SK-N-SH (cell line): ENCODE data around the gene TMEM184B. TPM values are rescaled to one million over a fixed set of nuclear protein-coding genes. Genes with fewer than 3 reads are reported as not detected.

Experiments used
- CTCF ChIA-PET: fragments of 300-600, 350-600 bp; formaldehyde crosslinking; extraction: SDS; loops from one replicate; lab custom pipeline; 2021; lab: Yijun Ruan, JAX
- POLR2A ChIA-PET: fragments of 350-600 bp; sonication (Branson Sonifier 250); formaldehyde crosslinking; extraction: SDS; loops from one replicate; lab custom pipeline; 2020; ENCODE audit warnings: antibody characterized with exemption, inconsistent platforms; lab: Yijun Ruan, JAX
- DNase-seq: peaks from one replicate; pipeline ENCODE4 v3.0.0; 2012
- H2AFZ ChIP-seq: fragments of 200-600 bp; sonication (generic); 2 replicates; pipeline ENCODE4 v1.8.1; 2016; ENCODE audit warnings: antibody characterized with exemption, mild to moderate bottlenecking, low read depth
- H3F3A ChIP-seq: fragments of 200-600 bp; sonication (generic); replicated peaks from 2 replicates; pipeline ENCODE3; 2016; ENCODE audit warnings: antibody characterized with exemption, mild to moderate bottlenecking; ENCODE audit not compliant: insufficient read depth
- H3K27ac ChIP-seq, 2 experiments: fragments of 200-500 bp in 1 of 2; fragments of 200-600 bp in 1 of 2; sonication (Bioruptor generic) in 1 of 2; sonication (generic), shearing (Covaris generic) in 1 of 2; 2 replicates each; pipeline versions ENCODE4 v1.5.1 to v1.6.1; 2014 to 2016; ENCODE audit warnings: low read depth in 2 of 2, inconsistent platforms in 1 of 2, low read length in 1 of 2, mild to moderate bottlenecking in 1 of 2, mixed read lengths in 1 of 2
- H3K27me3 ChIP-seq: fragments of 200-600 bp; sonication (generic), shearing (Covaris generic); 2 replicates; pipeline ENCODE4 v1.6.1; 2016; ENCODE audit warnings: mixed run types; ENCODE audit not compliant: insufficient read depth
- H3K36me3 ChIP-seq, 2 experiments: fragments of 200-500 bp in 1 of 2; fragments of 200-600 bp in 1 of 2; sonication (Bioruptor generic) in 1 of 2; sonication (generic) in 1 of 2; replicated peaks in 1 of 2; 2 replicates each; pipeline versions ENCODE3 to v1.5.1; 2014 to 2016; ENCODE audit warnings: low read length in 1 of 2, mild to moderate bottlenecking in 1 of 2; ENCODE audit not compliant: insufficient read depth in 2 of 2, control insufficient read depth in 1 of 2
- H3K4me1 ChIP-seq, 2 experiments: fragments of 200-500 bp in 1 of 2; fragments of 200-600 bp in 1 of 2; sonication (Bioruptor generic) in 1 of 2; sonication (generic), shearing (Covaris generic) in 1 of 2; 2 replicates each; pipeline versions ENCODE4 v1.5.1 to v1.6.1; 2014 to 2016; ENCODE audit warnings: low read depth in 1 of 2, low read length in 1 of 2, mixed run types in 1 of 2; ENCODE audit not compliant: insufficient read depth in 2 of 2, control insufficient read depth in 1 of 2
- H3K4me2 ChIP-seq: fragments of 200-600 bp; sonication (generic), shearing (Covaris generic); 2 replicates; pipeline ENCODE4 v1.6.1; 2017; ENCODE audit warnings: mixed run types
- H3K4me3 ChIP-seq, 2 experiments: fragments of 200-500 bp in 1 of 2; fragments of 200-600 bp in 1 of 2; sonication (Bioruptor generic) in 1 of 2; sonication (generic), shearing (Covaris generic) in 1 of 2; 2 replicates each; pipeline versions ENCODE4 v1.5.1 to v1.8.1; 2014 to 2016; ENCODE audit warnings: low read depth in 2 of 2, inconsistent platforms in 1 of 2, low read length in 1 of 2, mild to moderate bottlenecking in 1 of 2, mixed read lengths in 1 of 2, moderate library complexity in 1 of 2
- H3K79me2 ChIP-seq: fragments of 200-600 bp; sonication (generic); 2 replicates; pipeline ENCODE4 v1.8.1; 2017; ENCODE audit warnings: mild to moderate bottlenecking; ENCODE audit not compliant: insufficient read depth
- H3K9ac ChIP-seq: fragments of 200-600 bp; sonication (generic); 2 replicates; pipeline ENCODE4 v1.6.1; 2017; ENCODE audit warnings: mixed run types
- H3K9me2 ChIP-seq: fragments of 200-600 bp; sonication (generic); 2 replicates; pipeline ENCODE4 v1.6.1; 2017; ENCODE audit warnings: mixed run types
- H3K9me3 ChIP-seq: fragments of 200-600 bp; sonication (generic); 2 replicates; pipeline ENCODE4 v1.6.1; 2017; ENCODE audit warnings: mixed run types, mild to moderate bottlenecking, moderate library complexity
- H4K20me1 ChIP-seq: fragments of 200-600 bp; sonication (generic); 2 replicates; pipeline ENCODE4 v1.6.1; 2017; ENCODE audit warnings: mild to moderate bottlenecking, mixed run types; ENCODE audit not compliant: insufficient read depth
- CHD2 ChIP-seq: fragments of 150-350 bp; IDR thresholded peaks from 2 replicates; pipeline ENCODE4 v1.6.1; 2018; ENCODE audit warnings: low read length; ENCODE audit not compliant: partially characterized antibody
- ELF1 ChIP-seq: IDR thresholded peaks from 2 replicates; pipeline ENCODE4 v1.4.0; 2012
- EP300 ChIP-seq, 2 experiments: IDR thresholded peaks; 2 replicates each; pipeline versions ENCODE4 v1.4.0 to v1.6.1; 2012; ENCODE audit warnings: borderline replicate concordance in 1 of 2, low read depth in 1 of 2, low read length in 1 of 2
- FOSL2 ChIP-seq: IDR thresholded peaks from 2 replicates; pipeline ENCODE4 v1.4.0; 2012; ENCODE audit warnings: low read depth, mild to moderate bottlenecking, moderate library complexity, borderline replicate concordance
- FOXM1 ChIP-seq: IDR thresholded peaks from 2 replicates; pipeline ENCODE4 v1.4.0; 2012; ENCODE audit warnings: low read depth, mild to moderate bottlenecking
- GATA2 ChIP-seq: sonication (generic); formaldehyde crosslinking; IDR thresholded peaks from 2 replicates; pipeline ENCODE4 v1.5.0; 2020; ENCODE audit warnings: mild to moderate bottlenecking, missing genetic modification reagents
- JUND ChIP-seq: IDR thresholded peaks from 2 replicates; pipeline ENCODE4 v1.4.0; 2012
- RXRA ChIP-seq: IDR thresholded peaks from 2 replicates; pipeline ENCODE4 v1.4.0; 2012; ENCODE audit warnings: low read depth, mild to moderate bottlenecking, borderline replicate concordance
- TAF1 ChIP-seq: IDR thresholded peaks from 2 replicates; pipeline ENCODE4 v1.6.1; 2012; ENCODE audit warnings: low read depth, mild to moderate bottlenecking, low read length, moderate library complexity, borderline replicate concordance
- TCF12 ChIP-seq: IDR thresholded peaks from 2 replicates; pipeline ENCODE4 v1.4.0; 2012
- USF2 ChIP-seq: fragments of 150-350 bp; IDR thresholded peaks from 2 replicates; pipeline ENCODE4 v1.6.1; 2017; ENCODE audit warnings: antibody characterized with exemption, low read length, low read depth, borderline replicate concordance
- WGBS: methylation state at CpG from one replicate; pipeline ENCODE4 v1.1.6; 2017; ENCODE audit warnings: low lambda C conversion rate; 5-methylcytosine and 5-hydroxymethylcytosine counted together
- polyA plus RNA-seq, 3 experiments: library from polyadenylated mRNA; depleted of rRNA; stranded (reverse); fragments of >200 nt; gene quantifications; 2 replicates each; pipeline ENCODE4 v1.2.3, GENCODE V29; 2012

Gene TMEM184B
- polyA plus RNA-seq, 1 of the 3 experiments (the other 2 are of a cell fraction): 25.3 TPM

DNA sequence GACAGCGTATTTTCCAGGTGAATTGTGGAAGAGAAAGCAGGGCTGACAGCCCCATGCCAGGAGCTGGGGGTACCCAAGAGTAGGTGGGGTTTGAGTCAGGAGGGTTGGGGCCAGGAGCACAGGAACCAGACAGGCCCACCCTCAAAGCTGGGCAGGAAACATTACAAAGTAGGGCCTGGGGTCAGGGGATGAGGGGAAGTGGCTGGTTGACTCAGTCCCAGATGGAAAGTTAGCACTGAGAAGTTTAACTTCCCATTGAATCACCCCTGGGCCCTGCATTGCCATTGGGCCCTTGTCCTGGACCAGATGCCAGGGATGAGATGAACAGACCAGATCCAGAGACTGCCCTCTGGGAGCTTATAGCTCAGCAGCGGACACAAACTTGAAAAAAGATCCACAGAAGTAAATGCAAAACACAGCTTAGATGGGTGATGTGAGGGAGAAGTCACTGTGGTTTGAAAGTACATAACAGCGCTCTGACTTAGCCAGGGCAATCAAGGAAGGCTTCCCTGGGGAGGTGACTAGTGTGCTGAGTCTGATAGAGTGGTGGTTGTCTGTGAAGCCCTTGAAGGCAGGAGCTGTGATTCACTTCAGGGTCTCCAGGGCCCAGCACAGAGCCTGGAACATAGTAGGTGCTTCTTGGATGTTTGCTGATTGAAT, 68.8 kb downstream of the TMEM184B start:
- CTCF ChIA-PET: interaction anchor here (1.0 kb wide), 1 partner anchor 89 kb away, joined by 3 read pairs; no protein-coding TSS in a partner anchor
- no peak for DNase-seq
- Histone ChIP-seq H4K20me1 (peaks cover 21% of the 10 kb centered on the region), H3K9me3 (no peaks in the 10 kb centered on the region), H3F3A (no peaks in the 10 kb centered on the region), H3K9ac (no peak overlapping the region), H3K4me1 (peaks cover 0 to 11% of the 10 kb centered on the region in 2 experiments; a peak in 1 of 4 replicates), H3K79me2 (peaks cover 51% of the 10 kb centered on the region), H3K27ac (no peak overlapping the region), H3K4me2 (peak overlapping the region; percentile 84), H2AFZ (no peak overlapping the region), H3K27me3 (no peaks in the 10 kb centered on the region), H3K9me2 (no peaks in the 10 kb centered on the region), H3K36me3 (no peaks in the 10 kb centered on the region), H3K4me3 (peak overlapping the region in 1 of 2 experiments; percentile 63; a peak in 2 of 4 replicates)
- POLR2A ChIA-PET: no interaction called here
- WGBS: 100% methylated on average over 2 of the region's 3 CpGs
- TF ChIP-seq RXRA (no peak), JUND (no peak), USF2 (no peak), EP300 (IDR thresholded peaks at IDR 0.05; ENCODE audit: borderline replicate concordance in 1 of 2, low read depth in 1 of 2, low read length in 1 of 2) (no peak), FOSL2 (no peak), ELF1 (no peak)

- Histone ChIP-seq H3K9me3 (no peaks in the 10 kb centered on the region), H3F3A (no peaks in the 10 kb centered on the region), H3K9me2 (no peaks in the 10 kb centered on the region), H3K4me1 (peaks cover 0 to 11% of the 10 kb centered on the region in 2 experiments; a peak in 1 of 4 replicates), H3K27me3 (no peaks in the 10 kb centered on the region), H3K4me2 (peak overlapping the region; percentile 84)
- POLR2A ChIA-PET: no interaction called here
- TF ChIP-seq EP300 (IDR thresholded peaks at IDR 0.05; ENCODE audit: borderline replicate concordance in 1 of 2, low read depth in 1 of 2, low read length in 1 of 2) (no peak), JUND (no peak), CHD2 (no peak), TAF1 (no peak), USF2 (no peak), GATA2 (CRISPR knock-in tag) (no peak), TCF12 (no peak), ELF1 (no peak), FOXM1 (no peak)
- TF ChIP-seq, all 33 proteins: peak for 0
- Histone ChIP-seq H3K9ac (peak overlapping the region; percentile 92), H4K20me1 (peaks cover 21% of the 10 kb centered on the region), H3K4me3 (peak overlapping the region; percentile 60 to 63), H3K27ac (peak overlapping the region in 1 of 2 experiments; percentile 85; a peak in 1 of 4 replicates), H3K36me3 (no peaks in the 10 kb centered on the region), H3K79me2 (peaks cover 46% of the 10 kb centered on the region), H2AFZ (no peak overlapping the region)
- CTCF ChIA-PET: no interaction called here
- WGBS: no CpG with 5 or more reads among the region's 19 CpGs
- DNase-seq: peak; percentile 50
These were observed 69.6 kb downstream of the TMEM184B start for GRCh38 chr22:38203090-38203810.
